SK-N-SH (cell line): ENCODE measurements around the gene MALRD1. TPM values are rescaled to one million over a fixed set of nuclear protein-coding genes. Genes with fewer than 3 reads are reported as not detected.

Experiments used
- CTCF ChIA-PET: fragments of 300-600, 350-600 bp; formaldehyde crosslinking; extraction: SDS; loops from one replicate; lab custom pipeline; 2021; lab: Yijun Ruan, JAX
- POLR2A ChIA-PET: fragments of 350-600 bp; sonication (Branson Sonifier 250); formaldehyde crosslinking; extraction: SDS; loops from one replicate; lab custom pipeline; 2020; ENCODE audit warnings: antibody characterized with exemption, inconsistent platforms; lab: Yijun Ruan, JAX
- DNase-seq: peaks from one replicate; pipeline ENCODE4 v3.0.0; 2012
- H2AFZ ChIP-seq: fragments of 200-600 bp; sonication (generic); 2 replicates; pipeline ENCODE4 v1.8.1; 2016; ENCODE audit warnings: antibody characterized with exemption, mild to moderate bottlenecking, low read depth
- H3F3A ChIP-seq: fragments of 200-600 bp; sonication (generic); replicated peaks from 2 replicates; pipeline ENCODE3; 2016; ENCODE audit warnings: antibody characterized with exemption, mild to moderate bottlenecking; ENCODE audit not compliant: insufficient read depth
- H3K27ac ChIP-seq, 2 experiments: fragments of 200-500 bp in 1 of 2; fragments of 200-600 bp in 1 of 2; sonication (Bioruptor generic) in 1 of 2; sonication (generic), shearing (Covaris generic) in 1 of 2; 2 replicates each; pipeline versions ENCODE4 v1.5.1 to v1.6.1; 2014 to 2016; ENCODE audit warnings: low read depth in 2 of 2, inconsistent platforms in 1 of 2, low read length in 1 of 2, mild to moderate bottlenecking in 1 of 2, mixed read lengths in 1 of 2
- H3K27me3 ChIP-seq: fragments of 200-600 bp; sonication (generic), shearing (Covaris generic); 2 replicates; pipeline ENCODE4 v1.6.1; 2016; ENCODE audit warnings: mixed run types; ENCODE audit not compliant: insufficient read depth
- H3K36me3 ChIP-seq, 2 experiments: fragments of 200-500 bp in 1 of 2; fragments of 200-600 bp in 1 of 2; sonication (Bioruptor generic) in 1 of 2; sonication (generic) in 1 of 2; replicated peaks in 1 of 2; 2 replicates each; pipeline versions ENCODE3 to v1.5.1; 2014 to 2016; ENCODE audit warnings: low read length in 1 of 2, mild to moderate bottlenecking in 1 of 2; ENCODE audit not compliant: insufficient read depth in 2 of 2, control insufficient read depth in 1 of 2
- H3K4me1 ChIP-seq, 2 experiments: fragments of 200-500 bp in 1 of 2; fragments of 200-600 bp in 1 of 2; sonication (Bioruptor generic) in 1 of 2; sonication (generic), shearing (Covaris generic) in 1 of 2; 2 replicates each; pipeline versions ENCODE4 v1.5.1 to v1.6.1; 2014 to 2016; ENCODE audit warnings: low read depth in 1 of 2, low read length in 1 of 2, mixed run types in 1 of 2; ENCODE audit not compliant: insufficient read depth in 2 of 2, control insufficient read depth in 1 of 2
- H3K4me2 ChIP-seq: fragments of 200-600 bp; sonication (generic), shearing (Covaris generic); 2 replicates; pipeline ENCODE4 v1.6.1; 2017; ENCODE audit warnings: mixed run types
- H3K4me3 ChIP-seq, 2 experiments: fragments of 200-500 bp in 1 of 2; fragments of 200-600 bp in 1 of 2; sonication (Bioruptor generic) in 1 of 2; sonication (generic), shearing (Covaris generic) in 1 of 2; 2 replicates each; pipeline versions ENCODE4 v1.5.1 to v1.8.1; 2014 to 2016; ENCODE audit warnings: low read depth in 2 of 2, inconsistent platforms in 1 of 2, low read length in 1 of 2, mild to moderate bottlenecking in 1 of 2, mixed read lengths in 1 of 2, moderate library complexity in 1 of 2
- H3K79me2 ChIP-seq: fragments of 200-600 bp; sonication (generic); 2 replicates; pipeline ENCODE4 v1.8.1; 2017; ENCODE audit warnings: mild to moderate bottlenecking; ENCODE audit not compliant: insufficient read depth
- H3K9ac ChIP-seq: fragments of 200-600 bp; sonication (generic); 2 replicates; pipeline ENCODE4 v1.6.1; 2017; ENCODE audit warnings: mixed run types
- H3K9me2 ChIP-seq: fragments of 200-600 bp; sonication (generic); 2 replicates; pipeline ENCODE4 v1.6.1; 2017; ENCODE audit warnings: mixed run types
- H3K9me3 ChIP-seq: fragments of 200-600 bp; sonication (generic); 2 replicates; pipeline ENCODE4 v1.6.1; 2017; ENCODE audit warnings: mixed run types, mild to moderate bottlenecking, moderate library complexity
- H4K20me1 ChIP-seq: fragments of 200-600 bp; sonication (generic); 2 replicates; pipeline ENCODE4 v1.6.1; 2017; ENCODE audit warnings: mild to moderate bottlenecking, mixed run types; ENCODE audit not compliant: insufficient read depth
- ELF1 ChIP-seq: IDR thresholded peaks from 2 replicates; pipeline ENCODE4 v1.4.0; 2012
- EP300 ChIP-seq, 2 experiments: IDR thresholded peaks; 2 replicates each; pipeline versions ENCODE4 v1.4.0 to v1.6.1; 2012; ENCODE audit warnings: borderline replicate concordance in 1 of 2, low read depth in 1 of 2, low read length in 1 of 2
- EZH2phosphoT487 ChIP-seq: fragments of 200-600 bp; sonication (generic); IDR thresholded peaks from 2 replicates; pipeline ENCODE4 v1.6.1; 2017; ENCODE audit warnings: low read depth, mixed run types, mild to moderate bottlenecking, antibody characterized with exemption, moderate library complexity, borderline replicate concordance
- FOXJ3 ChIP-seq: sonication (generic); formaldehyde crosslinking; IDR thresholded peaks from 2 replicates; pipeline ENCODE4 v1.5.1; 2020; ENCODE audit warnings: mild to moderate bottlenecking, missing genetic modification reagents
- GABPA ChIP-seq: IDR thresholded peaks from 2 replicates; pipeline ENCODE4 v1.4.0; 2012; ENCODE audit warnings: low read depth, mild to moderate bottlenecking
- RAD21 ChIP-seq: IDR thresholded peaks from 2 replicates; pipeline ENCODE4 v1.6.1; 2012; ENCODE audit warnings: mild to moderate bottlenecking, low read length
- RXRA ChIP-seq: IDR thresholded peaks from 2 replicates; pipeline ENCODE4 v1.4.0; 2012; ENCODE audit warnings: low read depth, mild to moderate bottlenecking, borderline replicate concordance
- TCF12 ChIP-seq: IDR thresholded peaks from 2 replicates; pipeline ENCODE4 v1.4.0; 2012
- TEAD4 ChIP-seq: IDR thresholded peaks from 2 replicates; pipeline ENCODE4 v1.4.0; 2012; ENCODE audit warnings: mild to moderate bottlenecking, borderline replicate concordance; ENCODE audit not compliant: insufficient read depth
- YY1 ChIP-seq: IDR thresholded peaks from 2 replicates; pipeline ENCODE4 v1.4.0; 2012; ENCODE audit warnings: low read depth, mild to moderate bottlenecking
- WGBS: methylation state at CpG from one replicate; pipeline ENCODE4 v1.1.6; 2017; ENCODE audit warnings: low lambda C conversion rate; 5-methylcytosine and 5-hydroxymethylcytosine counted together
- polyA plus RNA-seq, 3 experiments: library from polyadenylated mRNA; depleted of rRNA; stranded (reverse); fragments of >200 nt; gene quantifications; 2 replicates each; pipeline ENCODE4 v1.2.3, GENCODE V29; 2012
- TF ChIP-seq, protein P1 (sequence below): IDR thresholded peaks from 2 replicates; pipeline ENCODE4 v1.4.0; 2012; ENCODE audit warnings: low read depth, borderline replicate concordance
- TF ChIP-seq, protein P2 (sequence below): IDR thresholded peaks from 2 replicates; pipeline ENCODE4; 2012
- TF ChIP-seq, protein P3 (sequence below): fragments of 200-600 bp; sonication (generic); IDR thresholded peaks from 2 replicates; pipeline ENCODE4 v1.6.1; 2017; ENCODE audit warnings: antibody characterized with exemption, mild to moderate bottlenecking, moderate library complexity

Gene MALRD1
- polyA plus RNA-seq, 1 of the 3 experiments (the other 2 are of a cell fraction): not detected

DNA sequence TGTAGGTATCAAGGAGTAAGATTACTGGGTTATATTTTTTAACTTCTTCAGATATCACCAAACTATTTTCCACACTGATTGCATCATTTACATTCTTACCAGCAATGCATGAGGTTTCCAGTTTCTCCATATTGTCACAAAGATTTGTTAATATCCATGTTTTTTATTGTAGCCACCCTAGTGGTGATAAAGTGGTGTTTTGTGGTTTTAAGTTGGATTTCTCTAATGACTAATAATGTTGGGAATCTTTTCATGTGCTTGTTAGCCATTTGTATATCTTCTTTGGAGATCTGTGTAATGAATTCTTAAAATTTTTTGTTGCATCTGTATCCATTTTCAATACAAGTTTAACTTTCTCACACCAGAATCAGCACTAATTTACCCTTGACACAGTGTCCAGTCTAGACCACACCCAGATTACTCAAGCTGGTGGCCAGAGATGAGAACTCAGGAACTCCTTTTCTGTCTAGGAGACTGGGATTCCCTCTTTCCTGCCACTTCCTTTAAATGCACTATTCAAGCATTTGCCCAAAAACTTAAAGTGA, 700.7 kb downstream of the MALRD1 start:
- H3K27me3 ChIP-seq: no peaks in the 10 kb centered on the region
- H3K9ac ChIP-seq: no peak overlapping the region
- DNase-seq: no peak
- H3K4me2 ChIP-seq: no peak overlapping the region
- H2AFZ ChIP-seq: no peak overlapping the region
- no peaks in the 10 kb centered on the region for H4K20me1 ChIP-seq
- no peaks in the 10 kb centered on the region for H3K79me2 ChIP-seq
- no peak for TF ChIP-seq TEAD4
- no peak for TF ChIP-seq EZH2phosphoT487
- TF ChIP-seq, protein P1, sequence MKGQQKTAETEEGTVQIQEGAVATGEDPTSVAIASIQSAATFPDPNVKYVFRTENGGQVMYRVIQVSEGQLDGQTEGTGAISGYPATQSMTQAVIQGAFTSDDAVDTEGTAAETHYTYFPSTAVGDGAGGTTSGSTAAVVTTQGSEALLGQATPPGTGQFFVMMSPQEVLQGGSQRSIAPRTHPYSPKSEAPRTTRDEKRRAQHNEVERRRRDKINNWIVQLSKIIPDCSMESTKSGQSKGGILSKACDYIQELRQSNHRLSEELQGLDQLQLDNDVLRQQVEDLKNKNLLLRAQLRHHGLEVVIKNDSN: no peak
- no peak for TF ChIP-seq TCF12
- TF ChIP-seq ELF1: no peak
- no peaks in the 10 kb centered on the region for H3K9me2 ChIP-seq
- H3K27ac ChIP-seq: no peak overlapping the region
- CTCF ChIA-PET: interaction anchor here (0.7 kb wide), 1 partner anchor 1058 kb away, joined by 3 read pairs; no protein-coding TSS in a partner anchor
- H3F3A ChIP-seq: no peaks in the 10 kb centered on the region
- H3K4me3 ChIP-seq: no peak overlapping the region
- H3K4me1 ChIP-seq: no peaks in the 10 kb centered on the region
- H3K36me3 ChIP-seq: no peaks in the 10 kb centered on the region
- POLR2A ChIA-PET: no interaction called here
- H3K9me3 ChIP-seq: no peaks in the 10 kb centered on the region

DNA sequence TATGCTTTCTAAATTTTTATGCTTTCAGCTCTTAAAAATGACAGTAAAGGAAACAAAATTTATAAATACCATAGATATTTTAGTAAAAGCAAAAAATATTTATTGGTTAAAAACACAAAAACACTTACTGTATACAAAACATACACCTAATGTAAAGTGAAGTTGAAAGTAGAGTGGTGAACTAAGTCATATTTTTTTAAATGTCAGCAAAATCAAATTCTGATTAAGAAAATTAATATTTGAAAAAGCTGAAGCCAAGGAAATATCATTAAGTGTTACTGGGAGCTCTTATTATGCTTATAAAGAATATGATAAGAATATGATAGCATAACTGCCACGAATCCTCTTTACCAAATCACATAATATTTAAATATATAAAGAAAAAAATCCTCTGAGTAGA, 702.4 kb downstream of the MALRD1 start:
- H2AFZ ChIP-seq: no peak overlapping the region
- H3K4me3 ChIP-seq: no peak overlapping the region

More for the DNA sequence above, 702.4 kb downstream of the MALRD1 start:
- H3K9me2 ChIP-seq: no peaks in the 10 kb centered on the region
- H4K20me1 ChIP-seq: no peaks in the 10 kb centered on the region
- no peaks in the 10 kb centered on the region for H3K79me2 ChIP-seq
- no peaks in the 10 kb centered on the region for H3K36me3 ChIP-seq
- no peak overlapping the region for H3K27ac ChIP-seq
- H3K9ac ChIP-seq: no peak overlapping the region
- H3K27me3 ChIP-seq: no peaks in the 10 kb centered on the region
- H3K4me2 ChIP-seq: no peak overlapping the region
- DNase-seq: no peak
- no peaks in the 10 kb centered on the region for H3K9me3 ChIP-seq
- H3K4me1 ChIP-seq: no peaks in the 10 kb centered on the region
- no peaks in the 10 kb centered on the region for H3F3A ChIP-seq
- ChIA-PET CTCF (interaction anchor here (0.7 kb wide), 1 partner anchor 26 kb away, joined by 3 read pairs; no protein-coding TSS in a partner anchor), POLR2A (no interaction called here)
- TF ChIP-seq RXRA (no peak), RAD21 (no peak), EP300 (IDR thresholded peaks at IDR 0.05; ENCODE audit: borderline replicate concordance in 1 of 2, low read depth in 1 of 2, low read length in 1 of 2) (no peak), TCF12 (no peak), GABPA (no peak), YY1 (no peak), FOXJ3 (CRISPR knock-in tag) (no peak), ELF1 (no peak)
- TF ChIP-seq, protein P1: no peak
- TF ChIP-seq, protein P2, sequence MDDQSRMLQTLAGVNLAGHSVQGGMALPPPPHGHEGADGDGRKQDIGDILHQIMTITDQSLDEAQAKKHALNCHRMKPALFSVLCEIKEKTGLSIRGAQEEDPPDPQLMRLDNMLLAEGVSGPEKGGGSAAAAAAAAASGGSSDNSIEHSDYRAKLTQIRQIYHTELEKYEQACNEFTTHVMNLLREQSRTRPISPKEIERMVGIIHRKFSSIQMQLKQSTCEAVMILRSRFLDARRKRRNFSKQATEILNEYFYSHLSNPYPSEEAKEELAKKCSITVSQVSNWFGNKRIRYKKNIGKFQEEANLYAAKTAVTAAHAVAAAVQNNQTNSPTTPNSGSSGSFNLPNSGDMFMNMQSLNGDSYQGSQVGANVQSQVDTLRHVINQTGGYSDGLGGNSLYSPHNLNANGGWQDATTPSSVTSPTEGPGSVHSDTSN: no peak
- TF ChIP-seq, protein P3, sequence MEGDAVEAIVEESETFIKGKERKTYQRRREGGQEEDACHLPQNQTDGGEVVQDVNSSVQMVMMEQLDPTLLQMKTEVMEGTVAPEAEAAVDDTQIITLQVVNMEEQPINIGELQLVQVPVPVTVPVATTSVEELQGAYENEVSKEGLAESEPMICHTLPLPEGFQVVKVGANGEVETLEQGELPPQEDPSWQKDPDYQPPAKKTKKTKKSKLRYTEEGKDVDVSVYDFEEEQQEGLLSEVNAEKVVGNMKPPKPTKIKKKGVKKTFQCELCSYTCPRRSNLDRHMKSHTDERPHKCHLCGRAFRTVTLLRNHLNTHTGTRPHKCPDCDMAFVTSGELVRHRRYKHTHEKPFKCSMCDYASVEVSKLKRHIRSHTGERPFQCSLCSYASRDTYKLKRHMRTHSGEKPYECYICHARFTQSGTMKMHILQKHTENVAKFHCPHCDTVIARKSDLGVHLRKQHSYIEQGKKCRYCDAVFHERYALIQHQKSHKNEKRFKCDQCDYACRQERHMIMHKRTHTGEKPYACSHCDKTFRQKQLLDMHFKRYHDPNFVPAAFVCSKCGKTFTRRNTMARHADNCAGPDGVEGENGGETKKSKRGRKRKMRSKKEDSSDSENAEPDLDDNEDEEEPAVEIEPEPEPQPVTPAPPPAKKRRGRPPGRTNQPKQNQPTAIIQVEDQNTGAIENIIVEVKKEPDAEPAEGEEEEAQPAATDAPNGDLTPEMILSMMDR: no peak
- 28% methylated on average over 1 of the region's 1 CpG for WGBS
